Kidney (tissue), 14 donors: ENCODE measurements around the gene HS3ST6. TPM values are rescaled to one million over a fixed set of nuclear protein-coding genes. Genes with fewer than 3 reads are reported as not detected.

Experiments
- DNase-seq, 5 donors: peaks; one replicate each; pipeline ENCODE4 v3.0.0-alpha.2; 2013 to 2020
- FAIRE-seq: peaks from 2 replicates; lab custom pipeline; 2012; peaks lifted over from hg19 to GRCh38; lab: Jason Lieb, UNC
- H3K27ac ChIP-seq, 2 donors: one replicate each; pipeline ENCODE4 v1.7.0; 2013; ENCODE audit warnings: low read depth in 2 of 2, low read length in 2 of 2, inconsistent platforms in 1 of 2
- H3K27me3 ChIP-seq: one replicate; pipeline ENCODE4 v1.7.1; 2013; ENCODE audit warnings: low read length, inconsistent platforms; ENCODE audit not compliant: control insufficient read depth, insufficient read depth
- H3K36me3 ChIP-seq, 3 donors: one replicate each; pipeline versions ENCODE4 v1.7.0 to v1.7.1; 2013; ENCODE audit warnings: low read length in 3 of 3, control low read depth in 1 of 3, inconsistent platforms in 1 of 3; ENCODE audit not compliant: insufficient read depth in 3 of 3, control insufficient read depth in 2 of 3
- H3K4me1 ChIP-seq, 3 donors: one replicate each; pipeline versions ENCODE4 v1.7.0 to v1.7.1; 2013; ENCODE audit warnings: low read length in 3 of 3, inconsistent platforms in 1 of 3, low read depth in 1 of 3; ENCODE audit not compliant: control insufficient read depth in 2 of 3, insufficient read depth in 2 of 3
- H3K4me3 ChIP-seq, 3 donors: one replicate each; pipeline versions ENCODE4 v1.7.0 to v1.8.1; 2013; ENCODE audit warnings: low read length in 3 of 3, control low read depth in 1 of 3, inconsistent platforms in 1 of 3
- H3K9ac ChIP-seq, 3 donors: one replicate each; pipeline versions ENCODE4 v1.7.0 to v1.7.1; 2013; ENCODE audit warnings: low read length in 3 of 3, control low read depth in 1 of 3, inconsistent platforms in 1 of 3
- H3K9me3 ChIP-seq, 3 donors: one replicate each; pipeline versions ENCODE4 v1.7.0 to v1.7.1; 2013; ENCODE audit warnings: low read length in 3 of 3, control low read depth in 1 of 3, inconsistent platforms in 1 of 3; ENCODE audit not compliant: control insufficient read depth in 2 of 3, insufficient read depth in 1 of 3
- intact Hi-C: fragments of 100-400 bp; cut with DNase I; formaldehyde crosslinking; loops from one replicate; pipeline ENCODE4 v1.11.1; 2022
- polyA plus RNA-seq: library from polyadenylated mRNA; stranded (reverse); fragments of 350-450 nt; fragmentation: Illumina TruSeq; extraction: RNeasy Lipid Tissue Mini Kit (QIAGEN cat#74804); gene quantifications from one replicate; pipeline ENCODE4 v1.2.3, GENCODE V29; 2014; ENCODE audit warnings: low read depth, low replicate concordance; ENCODE audit not compliant: insufficient read depth
- total RNA-seq: library from RNA; stranded (reverse); fragmentation: NEBNext Ultra II Directional; extraction: Animal tissue kit (Norgen Biotek cat#: 25700); gene quantifications from one replicate; pipeline ENCODE4 v1.2.1, GENCODE V29; 2021
- TF ChIP-seq, protein P1 (sequence below): IDR thresholded peaks from 3 replicates; pipeline ENCODE4 v1.5.1; 2012; ENCODE audit warnings: mild to moderate bottlenecking, moderate library complexity, borderline replicate concordance; ENCODE audit not compliant: insufficient read depth; ENCODE audit errors: extremely low read depth
- donor health status: control.
- donor health status: control.
- donor health status: control.
- donor health status: control.
- donor health status: control.
- donor health status: DM: yes; HTN: yes; CAD: no.
- donor health status: Normal renal cell carcinoma (clear cell type).

The HS3ST6 gene
- total and polyA plus RNA-seq, 2 donors from 2014 or later, result 0.19 to 0.73 TPM

DNA sequence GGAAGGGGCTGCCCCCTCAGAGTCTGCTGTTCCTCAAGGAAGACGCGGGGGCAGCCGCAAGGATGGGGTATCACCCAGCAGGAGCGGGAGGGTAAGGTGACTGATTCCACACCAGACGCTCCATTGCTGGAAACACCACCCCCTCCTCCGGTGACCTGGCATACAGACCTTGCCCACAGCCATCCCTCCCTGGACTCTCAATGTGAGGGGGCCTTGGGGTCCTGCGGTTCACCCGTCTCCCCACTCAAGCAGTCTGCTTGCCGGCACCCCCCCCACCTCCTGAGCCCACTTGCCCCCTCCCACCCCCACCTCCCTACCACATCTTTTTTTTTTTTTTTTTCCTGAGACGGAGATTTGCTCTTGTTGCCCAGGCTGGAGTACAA is 12.1 kb upstream of the HS3ST6 start:
- Histone ChIP-seq H3K36me3 (no peaks in the 10 kb centered on the region), H3K4me1 (no peaks in the 10 kb centered on the region), H3K9me3 (no peaks in the 10 kb centered on the region), H3K9ac (no peak overlapping the region), H3K4me3 (no peak overlapping the region), H3K27ac (no peak overlapping the region), H3K27me3 (no peaks in the 10 kb centered on the region)
- FAIRE-seq (no peak), DNase-seq (no peak)
- intact Hi-C loops, result no loop called here
- TF ChIP-seq, protein P1, sequence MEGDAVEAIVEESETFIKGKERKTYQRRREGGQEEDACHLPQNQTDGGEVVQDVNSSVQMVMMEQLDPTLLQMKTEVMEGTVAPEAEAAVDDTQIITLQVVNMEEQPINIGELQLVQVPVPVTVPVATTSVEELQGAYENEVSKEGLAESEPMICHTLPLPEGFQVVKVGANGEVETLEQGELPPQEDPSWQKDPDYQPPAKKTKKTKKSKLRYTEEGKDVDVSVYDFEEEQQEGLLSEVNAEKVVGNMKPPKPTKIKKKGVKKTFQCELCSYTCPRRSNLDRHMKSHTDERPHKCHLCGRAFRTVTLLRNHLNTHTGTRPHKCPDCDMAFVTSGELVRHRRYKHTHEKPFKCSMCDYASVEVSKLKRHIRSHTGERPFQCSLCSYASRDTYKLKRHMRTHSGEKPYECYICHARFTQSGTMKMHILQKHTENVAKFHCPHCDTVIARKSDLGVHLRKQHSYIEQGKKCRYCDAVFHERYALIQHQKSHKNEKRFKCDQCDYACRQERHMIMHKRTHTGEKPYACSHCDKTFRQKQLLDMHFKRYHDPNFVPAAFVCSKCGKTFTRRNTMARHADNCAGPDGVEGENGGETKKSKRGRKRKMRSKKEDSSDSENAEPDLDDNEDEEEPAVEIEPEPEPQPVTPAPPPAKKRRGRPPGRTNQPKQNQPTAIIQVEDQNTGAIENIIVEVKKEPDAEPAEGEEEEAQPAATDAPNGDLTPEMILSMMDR, result no peak

DNA sequence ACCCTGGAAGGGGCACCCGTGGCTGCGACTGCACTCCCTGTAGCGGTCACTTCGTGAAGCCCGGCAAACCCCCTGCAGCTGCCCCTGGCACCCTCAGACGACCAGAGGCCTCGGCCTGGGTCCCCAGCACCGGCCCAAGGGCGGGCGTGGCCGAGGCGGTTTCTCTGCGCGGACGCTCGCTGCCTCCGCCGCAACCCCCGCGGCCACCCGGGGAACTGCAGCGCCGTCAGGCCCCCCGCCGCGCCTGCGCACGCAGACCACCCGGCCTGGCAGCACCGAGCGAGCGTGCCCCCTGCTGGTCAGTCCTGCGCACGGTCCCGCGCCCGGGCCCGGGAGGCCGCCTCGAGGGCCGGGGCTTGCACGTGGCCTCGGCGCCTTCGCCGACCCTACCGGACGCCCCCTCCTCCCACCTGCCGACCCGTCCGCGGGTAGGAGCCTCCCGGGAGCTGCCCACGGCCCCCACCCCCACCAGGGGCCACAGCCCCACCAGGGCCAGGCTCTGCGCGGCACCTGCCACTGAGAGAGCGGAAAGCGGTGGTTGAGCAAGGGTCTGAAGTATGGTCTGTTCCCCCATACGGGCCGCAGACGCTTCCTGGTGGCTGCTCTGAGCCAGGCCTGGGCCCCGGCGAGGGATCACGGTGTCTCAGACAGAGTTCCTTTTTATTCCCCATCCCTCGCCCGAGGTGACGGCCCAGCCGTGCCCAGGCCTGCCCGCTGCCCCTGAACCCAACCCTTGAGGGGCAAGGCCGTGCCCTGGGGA is 11.5 kb upstream of the HS3ST6 start:
- no peaks in the 10 kb centered on the region for H3K36me3 ChIP-seq
- no peak overlapping the region for H3K27ac ChIP-seq
- H3K9ac ChIP-seq, result no peak overlapping the region
- peak overlapping the region in 2 of 3 donors; percentile 24 to 53 for H3K4me3 ChIP-seq
- intact Hi-C loops, result loop anchor here (10.0 kb wide), 1 partner anchor 75 kb away; no protein-coding TSS in a partner anchor
- TF ChIP-seq, protein P1, result peak; percentile 99
- H3K4me1 ChIP-seq, result no peaks in the 10 kb centered on the region
- no peak for FAIRE-seq
- H3K27me3 ChIP-seq, result no peaks in the 10 kb centered on the region
- H3K9me3 ChIP-seq, result no peaks in the 10 kb centered on the region
- DNase-seq, result peak; percentile 91 to 96 (median 94)

DNA sequence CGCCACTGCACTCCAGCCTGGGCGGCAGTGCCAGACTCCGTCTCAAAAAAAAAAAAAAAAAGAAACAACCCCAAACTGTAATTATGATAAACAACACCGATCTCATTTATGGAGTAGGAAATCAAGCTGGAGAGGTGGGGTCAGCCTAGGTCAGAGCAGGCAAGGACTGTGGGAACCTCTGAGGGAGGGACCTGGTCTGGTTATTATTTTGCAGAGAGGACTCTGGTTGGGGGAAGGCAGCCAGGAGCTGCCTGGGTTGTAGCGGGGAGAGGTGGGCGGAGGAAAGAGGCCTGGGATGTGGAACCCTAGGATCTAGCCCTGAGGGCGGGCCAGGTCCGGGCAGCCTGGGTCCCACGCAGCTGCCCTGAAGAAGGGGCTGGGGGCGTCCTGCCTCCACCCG is 10.9 kb upstream of the HS3ST6 start:
- H3K4me1 ChIP-seq, result no peaks in the 10 kb centered on the region
- intact Hi-C loops, result loop anchor here (10.0 kb wide), 1 partner anchor 74 kb away; no protein-coding TSS in a partner anchor
- H3K27me3 ChIP-seq, result no peaks in the 10 kb centered on the region
- H3K36me3 ChIP-seq, result no peaks in the 10 kb centered on the region
- no peak overlapping the region for H3K9ac ChIP-seq
- H3K27ac ChIP-seq, result no peak overlapping the region
- H3K9me3 ChIP-seq, result no peaks in the 10 kb centered on the region
- TF ChIP-seq, protein P1, result no peak
- FAIRE-seq (no peak), DNase-seq (peak in 2 of 5 donors; percentile 54 to 77)
- H3K4me3 ChIP-seq, result peak overlapping the region in 1 of 3 donors; percentile 53
